ENCODE data around the gene TTN.

Gene TTN

GRCh38 chr2:178641498-178641897 lies 165.7 kb downstream of the TTN start:
- DNase-seq, result no peak

GRCh38 chr2:178635897-178636296 lies 171.3 kb downstream of the TTN start:
- DNase-seq, result no peak

GRCh38 chr2:178632729-178633128 lies 174.5 kb downstream of the TTN start:
- no peak for DNase-seq

- DNase-seq, result no peak
These were observed 176.6 kb downstream of the TTN start for GRCh38 chr2:178630581-178630980.

- no peak for DNase-seq
These were observed 177.8 kb downstream of the TTN start for GRCh38 chr2:178629463-178629862.

GRCh38 chr2:178628605-178629004 lies 178.6 kb downstream of the TTN start:
- DNase-seq, result no peak

- DNase-seq, result no peak
These were observed 179.8 kb downstream of the TTN start for GRCh38 chr2:178627401-178627800.

- no peak for DNase-seq
These were observed 191.3 kb downstream of the TTN start for GRCh38 chr2:178615969-178616368.

- no peak for DNase-seq
These were observed 204.3 kb downstream of the TTN start for GRCh38 chr2:178602901-178603300.

- DNase-seq, result no peak
These were observed 214.6 kb downstream of the TTN start for GRCh38 chr2:178592655-178593054.

- DNase-seq, result no peak
These were observed 217.9 kb downstream of the TTN start for GRCh38 chr2:178589335-178589734.

GRCh38 chr2:178584666-178585065 lies 222.6 kb downstream of the TTN start:
- DNase-seq, result no peak

GRCh38 chr2:178579006-178579405 lies 228.2 kb downstream of the TTN start:
- DNase-seq, result no peak

- no peak for DNase-seq
These were observed 232.4 kb downstream of the TTN start for GRCh38 chr2:178574789-178575188.

GRCh38 chr2:178568227-178568626 lies 239.0 kb downstream of the TTN start:
- DNase-seq, result no peak

- no peak for DNase-seq
These were observed 254.2 kb downstream of the TTN start for GRCh38 chr2:178553047-178553446.

GRCh38 chr2:178550352-178550751 lies 256.9 kb downstream of the TTN start:
- no peak for DNase-seq

GRCh38 chr2:178542569-178542968 lies 264.7 kb downstream of the TTN start:
- DNase-seq, result no peak

- no peak for DNase-seq
These were observed 265.1 kb downstream of the TTN start for GRCh38 chr2:178542161-178542560.

GRCh38 chr2:178536037-178536436 lies 271.2 kb downstream of the TTN start:
- DNase-seq, result no peak

- no peak for DNase-seq
These were observed 276.1 kb downstream of the TTN start for GRCh38 chr2:178531168-178531567.

GRCh38 chr2:178530625-178531142 lies 276.5 kb downstream of the TTN start:
- no peak for DNase-seq

GRCh38 chr2:178530131-178530530 lies 277.1 kb downstream of the TTN start:
- no peak for DNase-seq

- DNase-seq, result no peak
These were observed 278.0 kb downstream of the TTN start for GRCh38 chr2:178529194-178529593.

- DNase-seq, result no peak
These were observed 278.6 kb downstream of the TTN start for GRCh38 chr2:178528647-178529046.

GRCh38 chr2:178527592-178527991 lies 279.6 kb downstream of the TTN start:
- no peak for DNase-seq

Measured in cortex of kidney (tissue), 1 donor.